Peyer's patch (tissue), 4 donors: ENCODE data around the gene INHBB.

Experiments
- POLR2A ChIP-seq, 2 donors: fragments of 450-650 bp; IDR thresholded peaks; one replicate each; pipeline ENCODE4 v1.5.1; 2017; ENCODE audit warnings: antibody characterized with exemption in 2 of 2, mild to moderate bottlenecking in 2 of 2, moderate library complexity in 2 of 2
- TF ChIP-seq, protein P1 (sequence below), 6 experiments: fragments of 450-650 bp in 4 of 6; fragments of 200-600 bp in 2 of 6; sonication (generic) in 1 of 6; IDR thresholded peaks; one replicate each; pipeline ENCODE4 v1.5.1; 2017 to 2019; ENCODE audit warnings: antibody characterized with exemption in 6 of 6, mild to moderate bottlenecking in 3 of 6, moderate library complexity in 1 of 6

DNA sequence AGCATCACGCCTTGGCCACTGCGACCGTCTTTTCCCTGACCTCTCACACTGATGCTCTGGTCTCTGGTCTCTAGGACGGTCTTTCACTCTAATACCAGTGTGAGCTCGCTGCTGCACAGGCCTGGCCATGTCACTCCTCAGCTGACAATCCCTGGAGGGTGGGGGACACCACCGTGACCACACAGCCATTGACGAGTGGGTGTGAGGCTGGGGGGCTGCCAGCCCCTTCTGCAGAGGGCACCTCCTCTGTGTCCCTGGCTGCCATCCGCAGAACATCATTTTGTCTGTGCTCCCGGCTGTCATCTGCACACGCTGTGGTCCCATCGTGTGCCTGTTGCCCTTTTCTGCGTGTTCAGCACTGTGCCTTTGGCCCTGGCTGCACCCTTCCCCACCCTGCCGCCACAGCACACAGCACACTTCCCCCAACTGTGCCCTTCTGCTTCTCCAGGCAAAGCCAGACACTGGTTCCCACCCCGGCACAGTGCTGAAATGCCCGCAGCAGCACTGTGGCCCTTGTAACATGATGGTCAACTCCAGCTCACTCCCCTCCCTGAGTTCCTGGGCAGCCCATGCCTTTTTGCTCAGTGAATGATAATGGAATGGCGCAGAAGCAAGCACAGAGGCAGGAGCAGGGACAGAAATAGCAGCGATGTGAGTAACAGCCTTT, 30.4 kb upstream of the INHBB start:
- TF ChIP-seq, protein P1, sequence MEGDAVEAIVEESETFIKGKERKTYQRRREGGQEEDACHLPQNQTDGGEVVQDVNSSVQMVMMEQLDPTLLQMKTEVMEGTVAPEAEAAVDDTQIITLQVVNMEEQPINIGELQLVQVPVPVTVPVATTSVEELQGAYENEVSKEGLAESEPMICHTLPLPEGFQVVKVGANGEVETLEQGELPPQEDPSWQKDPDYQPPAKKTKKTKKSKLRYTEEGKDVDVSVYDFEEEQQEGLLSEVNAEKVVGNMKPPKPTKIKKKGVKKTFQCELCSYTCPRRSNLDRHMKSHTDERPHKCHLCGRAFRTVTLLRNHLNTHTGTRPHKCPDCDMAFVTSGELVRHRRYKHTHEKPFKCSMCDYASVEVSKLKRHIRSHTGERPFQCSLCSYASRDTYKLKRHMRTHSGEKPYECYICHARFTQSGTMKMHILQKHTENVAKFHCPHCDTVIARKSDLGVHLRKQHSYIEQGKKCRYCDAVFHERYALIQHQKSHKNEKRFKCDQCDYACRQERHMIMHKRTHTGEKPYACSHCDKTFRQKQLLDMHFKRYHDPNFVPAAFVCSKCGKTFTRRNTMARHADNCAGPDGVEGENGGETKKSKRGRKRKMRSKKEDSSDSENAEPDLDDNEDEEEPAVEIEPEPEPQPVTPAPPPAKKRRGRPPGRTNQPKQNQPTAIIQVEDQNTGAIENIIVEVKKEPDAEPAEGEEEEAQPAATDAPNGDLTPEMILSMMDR (IDR thresholded peaks at IDR 0.05) = no peak
- no peak for TF ChIP-seq POLR2A (IDR thresholded peaks at IDR 0.05)
